Smooth muscle cell of the brain vasculature (primary cell): Measurements from ENCODE around the gene PARP6.
"Not testable (repeated sequence)": the region's sequence is repeated elsewhere in the genome, so short reads cannot be mapped to it uniquely, and the experiment has no call there.

Experiments
- DNase-seq: peaks from one replicate; pipeline ENCODE4 v3.0.0-alpha.2; 2012; ENCODE audit warnings: low read depth, low spot score

Gene PARP6

GRCh38 chr15:72281713-72282112, 9.4 kb upstream of the PARP6 start:
- DNase-seq, result no peak

DNA sequence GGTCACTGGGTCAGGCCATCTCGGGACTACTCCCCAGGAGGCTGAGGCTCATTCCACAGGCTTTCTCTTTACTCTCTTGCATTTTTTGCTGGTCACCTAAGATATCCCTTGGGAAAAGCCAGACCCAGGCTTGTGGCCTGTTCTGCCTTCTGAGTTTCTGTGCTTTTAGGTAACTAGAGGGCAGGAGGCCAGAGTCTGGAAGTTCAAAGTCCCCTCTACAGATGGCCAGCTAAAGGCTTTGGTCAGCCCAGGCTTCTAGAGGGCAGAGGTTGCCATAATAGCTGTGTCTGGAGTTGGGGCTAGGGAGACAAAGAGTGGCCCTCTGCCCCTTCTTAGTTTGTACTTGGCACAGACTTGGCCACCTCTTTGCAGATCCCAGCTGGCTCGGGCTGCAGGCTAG, 8.4 kb upstream of the PARP6 start:
- no peak for DNase-seq

DNA sequence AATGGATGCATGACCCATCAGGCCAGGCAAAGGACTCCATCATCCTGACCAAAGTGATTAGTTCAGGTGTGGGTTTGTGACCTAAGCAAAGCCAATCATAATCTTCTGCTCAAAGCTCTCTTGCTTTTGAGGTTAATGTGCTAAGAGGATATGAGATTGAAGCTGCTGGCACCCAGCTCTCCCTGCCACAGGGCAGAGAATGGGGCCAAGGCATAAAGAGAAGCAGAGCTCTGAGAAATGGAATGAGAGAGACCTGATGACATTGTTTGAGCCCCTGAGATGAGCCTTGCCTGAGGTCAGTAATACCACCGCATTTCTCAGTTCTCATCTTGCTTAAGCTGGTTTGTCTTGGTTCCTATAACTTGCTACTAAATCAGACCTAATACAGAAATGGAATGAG, 6.4 kb upstream of the PARP6 start:
- no peak for DNase-seq

GRCh38 chr15:72276326-72276700, 4.0 kb upstream of the PARP6 start:
- DNase-seq, result no peak

GRCh38 chr15:72275635-72276325, 3.4 kb upstream of the PARP6 start:
- not testable (repeated sequence) for DNase-seq

DNA sequence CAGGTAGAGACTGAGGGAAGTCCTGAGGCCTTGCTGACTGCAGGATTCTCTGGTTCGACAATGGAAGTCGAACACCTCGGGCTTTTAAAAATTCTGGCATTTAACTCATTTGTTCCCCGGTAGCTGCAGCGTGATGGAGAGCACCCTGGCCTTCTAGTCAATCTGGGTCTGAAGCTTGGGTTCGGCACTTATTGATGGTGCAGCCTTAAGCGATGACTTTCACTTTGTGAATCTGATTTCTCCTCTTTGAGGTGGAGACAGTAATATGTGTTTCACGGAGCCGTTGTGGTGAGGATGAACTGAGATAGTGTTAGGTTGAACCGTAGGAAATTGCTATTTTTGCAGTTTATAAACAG, 621 bp upstream of the PARP6 start:
- DNase-seq, result no peak

- no peak for DNase-seq
Measured at GRCh38 chr15:72271895-72272212, 500 bp downstream of the PARP6 start.

- no peak for DNase-seq
Measured at GRCh38 chr15:72271221-72271620, 1.1 kb downstream of the PARP6 start.

DNA sequence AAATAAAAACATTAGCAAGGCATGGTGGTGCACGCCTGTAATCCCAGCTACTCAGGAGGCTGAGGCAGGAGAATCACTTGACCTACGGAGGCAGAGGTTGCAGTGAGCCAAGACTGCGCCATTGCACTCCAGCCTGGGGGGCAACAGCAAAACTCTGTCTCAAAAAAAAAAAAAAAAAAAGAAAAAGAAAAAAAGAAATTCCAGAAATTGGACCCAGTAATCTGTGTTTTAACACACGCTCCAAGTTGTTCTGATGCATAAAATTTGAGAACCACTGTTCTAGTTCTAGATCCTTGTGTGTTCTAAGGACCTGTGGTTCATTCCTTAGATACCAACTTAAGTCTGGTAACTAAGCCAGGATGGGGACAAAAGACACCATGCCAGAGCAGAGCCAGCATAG, 2.6 kb downstream of the PARP6 start:
- no peak for DNase-seq

- no peak for DNase-seq
Measured at GRCh38 chr15:72265031-72265430, 7.3 kb downstream of the PARP6 start.

DNA sequence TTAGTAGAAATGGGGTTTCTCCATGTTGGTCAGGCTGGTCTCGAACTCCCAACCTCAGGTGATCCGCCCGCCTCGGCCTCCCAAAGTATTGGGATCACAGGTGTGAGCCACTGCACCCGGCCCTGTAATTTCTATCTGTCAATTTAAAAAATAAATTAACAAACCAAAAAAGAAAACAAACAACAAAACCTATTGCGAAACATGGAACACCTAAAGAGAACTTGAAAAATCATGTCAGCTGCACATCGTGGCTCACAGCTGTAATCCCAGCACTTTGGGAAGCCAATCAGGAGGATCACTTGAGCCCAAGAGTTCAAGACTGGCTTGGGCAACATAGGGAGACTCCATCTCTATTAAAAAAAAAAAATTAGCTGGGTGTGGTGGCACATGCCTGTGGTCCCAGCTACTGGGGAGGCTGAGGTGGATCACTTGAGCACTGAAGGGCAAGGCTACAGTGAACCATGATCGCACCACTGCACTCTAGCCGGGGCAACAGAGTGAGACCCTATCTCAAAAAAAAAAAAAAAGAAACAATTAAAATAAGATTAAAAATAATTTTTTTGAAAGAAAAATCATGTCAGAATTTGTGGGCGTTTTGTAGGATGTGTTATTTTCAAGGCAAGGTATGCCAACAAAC, 19.6 kb downstream of the PARP6 start:
- no peak for DNase-seq

- no peak for DNase-seq
Measured at GRCh38 chr15:72249142-72249810, 23.1 kb downstream of the PARP6 start.

DNA sequence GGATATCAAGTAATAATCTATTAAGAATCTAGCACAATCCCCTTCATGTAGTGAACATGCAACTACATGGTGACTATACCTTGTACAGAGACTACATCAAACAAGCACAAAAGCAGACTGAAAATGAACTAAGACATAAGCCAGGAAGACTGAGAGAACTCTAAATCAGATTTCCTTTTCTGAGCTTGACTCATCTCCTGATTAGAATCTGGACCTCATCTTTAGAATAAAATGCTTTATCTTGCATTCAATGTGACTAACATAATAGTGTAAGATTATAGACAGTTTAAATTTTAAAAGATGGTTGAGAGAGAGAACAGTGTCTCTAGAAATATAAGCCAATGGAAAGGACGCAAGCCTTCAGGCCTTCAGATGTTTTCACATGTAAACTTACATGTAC, 23.8 kb downstream of the PARP6 start:
- DNase-seq, result no peak

DNA sequence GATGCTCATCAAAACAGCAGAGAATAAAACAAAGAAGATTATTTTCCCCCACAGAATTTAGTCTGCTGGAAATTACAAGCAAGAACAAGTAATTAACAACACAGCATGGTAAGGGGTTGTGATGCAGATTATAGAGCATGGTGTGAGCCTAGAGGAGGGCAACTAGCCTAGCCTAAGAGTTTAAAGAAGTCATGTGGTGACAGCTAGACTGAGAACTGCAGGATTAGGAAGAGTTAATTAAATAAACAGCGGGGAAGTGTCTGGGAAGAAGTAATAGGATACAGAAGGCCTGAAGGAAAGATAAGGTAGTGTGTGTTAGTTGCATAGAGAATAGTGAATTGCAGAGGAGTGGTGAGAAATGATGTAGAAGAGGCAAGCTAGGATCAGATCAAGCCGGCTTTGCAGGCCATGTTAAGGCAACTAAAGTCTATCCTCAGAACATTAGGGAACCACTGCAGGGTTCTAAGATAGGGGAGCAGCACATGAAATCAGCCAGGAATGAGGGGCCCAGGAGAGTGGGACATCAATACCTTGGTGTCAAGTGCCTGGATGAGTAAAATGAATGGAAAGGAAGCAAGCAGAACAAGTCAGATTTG, 29.5 kb downstream of the PARP6 start:
- DNase-seq, result no peak

GRCh38 chr15:72239652-72240051, 32.7 kb downstream of the PARP6 start:
- no peak for DNase-seq

GRCh38 chr15:72238586-72238985, 33.8 kb downstream of the PARP6 start:
- DNase-seq, result no peak

DNA sequence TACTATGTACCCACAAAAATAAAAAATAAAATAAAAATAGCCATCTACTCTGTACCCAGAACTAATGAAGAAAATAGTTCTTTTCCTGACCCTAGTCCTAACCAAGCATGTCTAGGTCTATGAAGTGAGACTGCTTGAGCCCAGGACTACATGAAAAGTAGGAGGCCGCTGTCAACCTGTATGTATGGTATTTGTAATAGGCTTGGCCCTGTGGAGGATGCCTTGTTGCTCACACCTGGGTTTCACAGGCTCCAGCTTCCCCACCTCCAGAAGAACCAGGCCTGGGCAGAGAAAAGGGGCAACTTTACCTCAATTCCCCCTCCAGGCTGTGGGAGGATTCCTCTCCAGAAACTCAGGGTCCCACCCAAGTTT, 34.5 kb downstream of the PARP6 start:
- DNase-seq, result no peak

GRCh38 chr15:72237029-72237852, 35.1 kb downstream of the PARP6 start:
- DNase-seq, result peak; percentile 84

DNA sequence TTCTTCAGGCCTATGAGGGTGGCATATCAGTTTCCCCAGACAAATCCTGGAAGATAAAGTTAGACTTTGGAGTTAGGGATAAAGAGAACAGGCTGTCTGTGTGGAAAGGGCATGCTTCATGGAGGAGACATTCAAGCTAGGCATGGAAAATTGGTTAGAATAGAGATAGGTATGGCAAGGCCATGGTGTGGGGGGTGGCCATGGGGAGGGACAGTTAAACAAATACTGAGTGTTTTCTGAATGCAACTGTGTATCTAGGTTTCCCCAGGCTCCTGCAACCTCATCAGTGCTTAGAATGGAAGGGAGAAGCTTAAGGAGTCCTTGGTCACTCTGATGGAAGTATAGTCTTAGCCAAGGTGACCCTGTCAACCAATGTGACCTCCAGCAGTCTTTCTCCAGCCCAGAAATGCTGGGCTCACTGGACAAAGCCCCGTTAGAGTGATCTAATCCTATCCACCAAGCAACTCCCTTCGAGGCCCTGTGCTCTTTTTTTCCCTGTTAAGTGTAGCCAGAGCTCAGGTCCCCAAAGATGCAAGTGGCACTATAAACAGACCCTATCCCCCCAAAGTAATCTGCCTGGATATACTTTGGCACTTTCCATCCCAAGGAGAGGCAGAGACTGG, 35.9 kb downstream of the PARP6 start:
- DNase-seq, result no peak

DNA sequence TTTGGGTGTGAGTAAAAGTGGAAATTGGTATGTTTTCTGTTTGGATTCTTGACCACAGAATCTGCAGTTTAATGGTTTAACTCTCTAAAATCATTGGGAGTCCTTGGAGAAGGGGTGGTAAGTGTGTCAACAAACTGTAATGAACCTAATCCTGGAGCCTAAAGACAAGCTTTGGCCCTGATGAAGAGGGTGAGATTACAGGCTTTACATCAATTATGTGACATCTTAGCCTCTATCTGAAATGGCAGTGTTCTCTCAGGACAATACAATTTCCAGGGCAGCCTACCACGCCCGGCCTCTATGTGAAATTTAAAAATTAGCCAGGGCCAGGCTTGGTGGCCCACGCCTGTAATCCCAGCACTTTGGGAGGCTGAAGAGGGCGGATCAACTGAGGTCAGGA, 37.1 kb downstream of the PARP6 start:
- no peak for DNase-seq

GRCh38 chr15:72233769-72234168, 38.6 kb downstream of the PARP6 start:
- DNase-seq, result no peak
